H9 (cell line): Measurements from ENCODE around the gene CCDC150. TPM values are rescaled to one million over a fixed set of nuclear protein-coding genes. Genes with fewer than 3 reads are reported as not detected.

Experiments used
- DNase-seq: peaks from one replicate; pipeline ENCODE4 v3.0.0-alpha.2; 2017
- H2AFZ ChIP-seq: one replicate; pipeline ENCODE4 v1.6.1; 2013; ENCODE audit warnings: mild to moderate bottlenecking, low read length, control low read depth, moderate library complexity
- H2AK5ac ChIP-seq: 2 replicates; pipeline ENCODE4 v1.6.1; 2013; ENCODE audit warnings: low read length, control low read depth, mixed read lengths; ENCODE audit not compliant: insufficient read length
- H2BK120ac ChIP-seq: one replicate; pipeline ENCODE4 v1.6.1; 2013; ENCODE audit warnings: low read depth, mild to moderate bottlenecking, low read length, control low read depth, inconsistent platforms; ENCODE audit not compliant: poor library complexity, severe bottlenecking
- H2BK12ac ChIP-seq: 2 replicates; pipeline ENCODE4 v1.6.1; 2013; ENCODE audit warnings: low read length, control low read depth, mixed read lengths, low read depth; ENCODE audit not compliant: insufficient read length
- H2BK15ac ChIP-seq: 2 replicates; pipeline ENCODE4 v1.6.1; 2013; ENCODE audit warnings: low read depth, low read length, control low read depth
- H2BK20ac ChIP-seq: one replicate; pipeline ENCODE4 v1.6.1; 2013; ENCODE audit warnings: low read depth, mild to moderate bottlenecking, low read length, control low read depth, inconsistent platforms; ENCODE audit not compliant: poor library complexity, severe bottlenecking
- H2BK5ac ChIP-seq: 2 replicates; pipeline ENCODE4 v1.6.1; 2013; ENCODE audit warnings: low read length, control low read depth, mixed read lengths; ENCODE audit not compliant: insufficient read length
- H3K14ac ChIP-seq: 2 replicates; pipeline ENCODE4 v1.6.1; 2013; ENCODE audit warnings: low read length, control low read depth; ENCODE audit not compliant: insufficient read depth
- H3K18ac ChIP-seq: 2 replicates; pipeline ENCODE4 v1.6.1; 2013; ENCODE audit warnings: low read depth, mild to moderate bottlenecking, mixed read lengths, low read length, control low read depth; ENCODE audit not compliant: insufficient read length
- H3K23ac ChIP-seq: 2 replicates; pipeline ENCODE4 v1.6.1; 2013; ENCODE audit warnings: low read length, control low read depth, mixed read lengths, low read depth; ENCODE audit not compliant: insufficient read length
- H3K23me2 ChIP-seq: 2 replicates; pipeline ENCODE4 v1.6.1; 2013; ENCODE audit warnings: low read depth, mild to moderate bottlenecking, mixed read lengths, low read length, control low read depth; ENCODE audit not compliant: insufficient read length, poor library complexity, severe bottlenecking
- H3K27ac ChIP-seq: 2 replicates; pipeline ENCODE4 v1.5.1; 2013; ENCODE audit warnings: low read length, control low read depth, mixed read lengths, low read depth; ENCODE audit not compliant: insufficient read length
- H3K27me3 ChIP-seq: 2 replicates; pipeline ENCODE4 v1.6.1; 2013; ENCODE audit warnings: low read length, control low read depth, inconsistent platforms; ENCODE audit not compliant: insufficient read depth
- H3K4ac ChIP-seq: 2 replicates; pipeline ENCODE4 v1.6.1; 2013; ENCODE audit warnings: low read depth, mild to moderate bottlenecking, control low read depth, inconsistent platforms, low read length, moderate library complexity
- H3K4me1 ChIP-seq: 2 replicates; pipeline ENCODE4 v1.6.1; 2013; ENCODE audit warnings: low read length, control low read depth, inconsistent platforms; ENCODE audit not compliant: insufficient read depth
- H3K4me2 ChIP-seq: 2 replicates; pipeline ENCODE4 v1.6.1; 2013; ENCODE audit warnings: low read length, control low read depth, mixed read lengths; ENCODE audit not compliant: insufficient read length, insufficient read depth
- H3K56ac ChIP-seq: 2 replicates; pipeline ENCODE4 v1.6.1; 2013; ENCODE audit warnings: low read depth, mild to moderate bottlenecking, mixed read lengths, low read length, control low read depth; ENCODE audit not compliant: insufficient read length
- H3K79me1 ChIP-seq: 2 replicates; pipeline ENCODE4 v1.6.1; 2013; ENCODE audit warnings: low read depth, mild to moderate bottlenecking, moderate library complexity, low read length, control low read depth, inconsistent platforms; ENCODE audit not compliant: insufficient read depth, poor library complexity, severe bottlenecking
- H3K79me2 ChIP-seq: 2 replicates; pipeline ENCODE4 v1.6.1; 2013; ENCODE audit warnings: low read length, control low read depth, inconsistent platforms; ENCODE audit not compliant: insufficient read depth
- H3K9ac ChIP-seq: 2 replicates; pipeline ENCODE4 v1.6.1; 2013; ENCODE audit warnings: low read length, control low read depth, mixed read lengths; ENCODE audit not compliant: insufficient read length; ENCODE audit errors: extremely low read depth
- H3K9me3 ChIP-seq: one replicate; pipeline ENCODE4 v1.6.1; 2013; ENCODE audit warnings: low read depth, low read length, inconsistent platforms; ENCODE audit not compliant: control insufficient read depth
- H3T11ph ChIP-seq: one replicate; pipeline ENCODE4 v1.6.1; 2013; ENCODE audit warnings: mild to moderate bottlenecking, low read length, control low read depth, inconsistent platforms
- H4K20me1 ChIP-seq: one replicate; pipeline ENCODE4 v1.6.1; 2013; ENCODE audit not compliant: control insufficient read depth, insufficient read length, insufficient read depth
- H4K5ac ChIP-seq: 2 replicates; pipeline ENCODE4 v1.6.1; 2013; ENCODE audit warnings: low read depth, mild to moderate bottlenecking, mixed read lengths, low read length, control low read depth; ENCODE audit not compliant: insufficient read length
- H4K8ac ChIP-seq: replicated peaks from 2 replicates; pipeline ENCODE4 v1.6.1; 2013; ENCODE audit warnings: low read length, control low read depth, mixed read lengths, low read depth; ENCODE audit not compliant: insufficient read length
- H4K91ac ChIP-seq: 2 replicates; pipeline ENCODE4 v1.6.1; 2013; ENCODE audit warnings: low read depth, mild to moderate bottlenecking, moderate library complexity, mixed read lengths, low read length, control low read depth; ENCODE audit not compliant: insufficient read length
- H3K27ac Mint-ChIP-seq, 3 experiments: 2 replicates in 2 of 3; 3 replicates in 1 of 3; pipeline ENCODE4 v1.8.0; 2020 to 2021; ENCODE audit warnings: mixed read lengths in 3 of 3, mild to moderate bottlenecking in 1 of 3, moderate library complexity in 1 of 3
- H3K27me3 Mint-ChIP-seq: 2 replicates; pipeline ENCODE4 v1.8.0; 2021; ENCODE audit warnings: low read depth, mild to moderate bottlenecking, moderate library complexity, mixed read lengths
- H3K36me3 Mint-ChIP-seq, 3 experiments: 2 replicates in 2 of 3; 3 replicates in 1 of 3; pipeline ENCODE4 v1.8.0; 2020 to 2021; ENCODE audit warnings: low read depth in 3 of 3, mixed read lengths in 3 of 3; ENCODE audit not compliant: insufficient read depth in 1 of 3
- H3K4me1 Mint-ChIP-seq, 2 experiments: 2 replicates each; pipeline ENCODE4 v1.8.0; 2020; ENCODE audit warnings: mixed read lengths in 2 of 2
- H3K4me3 Mint-ChIP-seq, 2 experiments: 2 replicates in 1 of 2; 3 replicates in 1 of 2; pipeline ENCODE4 v1.8.0; 2020 to 2021; ENCODE audit warnings: mild to moderate bottlenecking in 2 of 2, mixed read lengths in 2 of 2, moderate library complexity in 1 of 2
- H3K9me3 Mint-ChIP-seq, 2 experiments: 2 replicates in 1 of 2; 3 replicates in 1 of 2; pipeline ENCODE4 v1.8.0; 2020; ENCODE audit warnings: mild to moderate bottlenecking in 2 of 2, mixed read lengths in 2 of 2, moderate library complexity in 1 of 2
- CTCF ChIP-seq: fragments of 200-600 bp; sonication (generic); conservative IDR thresholded peaks from 3 replicates; pipeline ENCODE4 v1.8.0; 2021; ENCODE audit warnings: antibody characterized with exemption, mild to moderate bottlenecking
- total RNA-seq: library from RNA; stranded (reverse); gene quantifications from 2 replicates; pipeline ENCODE4 v1.2.1, GENCODE V29; 2021

Gene CCDC150
- total RNA-seq, 1 experiment from 2014 or later = 26.2 TPM

GRCh38 chr2:196598846-196599245 lies 40.7 kb upstream of the CCDC150 start:
- peaks cover under 1% of the 10 kb centered on the region; the same call in 1 of the 2 replicates for H3K27me3 ChIP-seq
- H2BK5ac ChIP-seq = no peak overlapping the region
- H3K18ac ChIP-seq = no peak overlapping the region
- no peak overlapping the region for H2BK20ac ChIP-seq
- Mint-ChIP-seq H3K27ac (no peak overlapping the region), H3K9me3 (no peaks in the 10 kb centered on the region; a peak in 1 of 5 replicates), H3K27me3 (peaks cover 32% of the 10 kb centered on the region), H3K4me3 (no peak overlapping the region), H3K4me1 (peaks cover 6 to 10% of the 10 kb centered on the region in 2 experiments; a peak in 3 of 4 replicates), H3K36me3 (no peaks in the 10 kb centered on the region)
- H3K4me1 ChIP-seq = no peaks in the 10 kb centered on the region
- no peaks in the 10 kb centered on the region for H3K79me2 ChIP-seq
- no peak overlapping the region for H2BK12ac ChIP-seq
- H2AK5ac ChIP-seq = no peak overlapping the region
- no peak overlapping the region for H3K27ac ChIP-seq
- H2BK120ac ChIP-seq = no peak overlapping the region
- no peaks in the 10 kb centered on the region for H3K23me2 ChIP-seq
- H3K9me3 ChIP-seq = no peaks in the 10 kb centered on the region
- no peak for DNase-seq
- H3K4me2 ChIP-seq = no peak overlapping the region
- H3K9ac ChIP-seq = no peak overlapping the region
- H2AFZ ChIP-seq = no peak overlapping the region
- no peak overlapping the region for H2BK15ac ChIP-seq
- no peak for TF ChIP-seq CTCF
- H3K56ac ChIP-seq = no peak overlapping the region
- H3K14ac ChIP-seq = no peak overlapping the region
- no peak overlapping the region for H4K91ac ChIP-seq
- H3T11ph ChIP-seq = no peak overlapping the region
- H4K8ac ChIP-seq = no peak overlapping the region
- H3K23ac ChIP-seq = no peak overlapping the region
- H4K20me1 ChIP-seq = no peaks in the 10 kb centered on the region
- no peaks in the 10 kb centered on the region for H3K79me1 ChIP-seq
- H4K5ac ChIP-seq = no peak overlapping the region
- no peak overlapping the region for H3K4ac ChIP-seq
